ENCODE results near the gene ZBTB7B. TPM values are rescaled to one million over a fixed set of nuclear protein-coding genes. Genes with fewer than 3 reads are reported as not detected.

ZBTB7B gene
- polyA plus RNA-seq, 2 donors = 71.7 to 95.8 TPM

- no peaks in the 10 kb centered on the region for H3K27me3 ChIP-seq (ENCODE audit: control insufficient read depth in 1 of 2, insufficient read depth in 2 of 2, low read length in 2 of 2)
- no peak overlapping the region for H3K4me3 ChIP-seq (ENCODE audit: low read depth in 1 of 2, low read length in 2 of 2)
- peaks cover 11 to 12% of the 10 kb centered on the region in 2 donors for H3K4me1 ChIP-seq (ENCODE audit: control insufficient read depth in 2 of 2, insufficient read depth in 2 of 2, low read length in 1 of 2)
- peaks cover 3 to 21% of the 10 kb centered on the region in 2 donors for H3K36me3 ChIP-seq (ENCODE audit: control insufficient read depth in 2 of 2, insufficient read depth in 2 of 2, low read length in 1 of 2)
- 88 to 90% methylated on average over 16 of the region's 16 CpGs for WGBS, 2 donors
- H3K9me3 ChIP-seq (ENCODE audit: control insufficient read depth in 2 of 2, insufficient read depth in 1 of 2, low read depth in 1 of 2, low read length in 1 of 2) = no peaks in the 10 kb centered on the region
- no peak overlapping the region for H3K27ac ChIP-seq (ENCODE audit: low read depth in 2 of 2, low read length in 1 of 2)
Measured at GRCh38 chr1:154958681-154959425, 43.7 kb upstream of the ZBTB7B start.

GRCh38 chr1:154959426-154959780 is 43.2 kb upstream of the ZBTB7B start:
- H3K4me3 ChIP-seq (ENCODE audit: low read depth in 1 of 2, low read length in 2 of 2) = no peak overlapping the region
- H3K4me1 ChIP-seq (ENCODE audit: control insufficient read depth in 2 of 2, insufficient read depth in 2 of 2, low read length in 1 of 2) = peaks cover 11 to 12% of the 10 kb centered on the region in 2 donors
- no peak overlapping the region for H3K27ac ChIP-seq (ENCODE audit: low read depth in 2 of 2, low read length in 1 of 2)
- WGBS, 2 donors = 87 to 89% methylated on average over 7 of the region's 7 CpGs
- no peaks in the 10 kb centered on the region for H3K27me3 ChIP-seq (ENCODE audit: control insufficient read depth in 1 of 2, insufficient read depth in 2 of 2, low read length in 2 of 2)
- H3K9me3 ChIP-seq (ENCODE audit: control insufficient read depth in 2 of 2, insufficient read depth in 1 of 2, low read depth in 1 of 2, low read length in 1 of 2) = no peaks in the 10 kb centered on the region
- H3K36me3 ChIP-seq (ENCODE audit: control insufficient read depth in 2 of 2, insufficient read depth in 2 of 2, low read length in 1 of 2) = peaks cover 3 to 22% of the 10 kb centered on the region in 2 donors

- Histone ChIP-seq H3K9me3 (ENCODE audit: control insufficient read depth in 2 of 2, insufficient read depth in 1 of 2, low read depth in 1 of 2, low read length in 1 of 2) (no peaks in the 10 kb centered on the region), H3K36me3 (ENCODE audit: control insufficient read depth in 2 of 2, insufficient read depth in 2 of 2, low read length in 1 of 2) (peaks cover 6 to 30% of the 10 kb centered on the region in 2 donors), H3K4me1 (ENCODE audit: control insufficient read depth in 2 of 2, insufficient read depth in 2 of 2, low read length in 1 of 2) (peaks cover 6 to 9% of the 10 kb centered on the region in 2 donors), H3K4me3 (ENCODE audit: low read depth in 1 of 2, low read length in 2 of 2) (peak overlapping the region; percentile 89 to 95), H3K27ac (ENCODE audit: low read depth in 2 of 2, low read length in 1 of 2) (peak overlapping the region; percentile 3 to 26), H3K27me3 (ENCODE audit: control insufficient read depth in 1 of 2, insufficient read depth in 2 of 2, low read length in 2 of 2) (no peaks in the 10 kb centered on the region)
- 29 to 31% methylated on average over 10 of the region's 10 CpGs for WGBS, 2 donors
Measured at GRCh38 chr1:154960446-154961136, 42.0 kb upstream of the ZBTB7B start.

- Histone ChIP-seq H3K27ac (ENCODE audit: low read depth in 2 of 2, low read length in 1 of 2) (peak within 1 kb of the TSS; percentile 95 to 99), H3K27me3 (ENCODE audit: control insufficient read depth in 1 of 2, insufficient read depth in 2 of 2, low read length in 2 of 2) (no peaks in the 10 kb centered on the region), H3K36me3 (ENCODE audit: control insufficient read depth in 2 of 2, insufficient read depth in 2 of 2, low read length in 1 of 2) (peaks cover 13 to 38% of the 10 kb centered on the region in 2 donors), H3K4me3 (ENCODE audit: low read depth in 1 of 2, low read length in 2 of 2) (peak within 1 kb of the TSS; percentile 89 to 95), H3K9me3 (ENCODE audit: control insufficient read depth in 2 of 2, insufficient read depth in 1 of 2, low read depth in 1 of 2, low read length in 1 of 2) (no peaks in the 10 kb centered on the region), H3K4me1 (ENCODE audit: control insufficient read depth in 2 of 2, insufficient read depth in 2 of 2, low read length in 1 of 2) (peaks cover 6 to 9% of the 10 kb centered on the region in 2 donors)
- 0 to 1% methylated on average over 54 to 93 of the region's 93 CpGs for WGBS, 2 donors
Measured at GRCh38 chr1:154961207-154962155, 41.1 kb upstream of the ZBTB7B start, which contains the start of gene PYGO2. Gene PYGO2, minus strand, starts transcription at chr1:154961782. Its CDS starts 206 bp downstream, at chr1:154961576.

DNA sequence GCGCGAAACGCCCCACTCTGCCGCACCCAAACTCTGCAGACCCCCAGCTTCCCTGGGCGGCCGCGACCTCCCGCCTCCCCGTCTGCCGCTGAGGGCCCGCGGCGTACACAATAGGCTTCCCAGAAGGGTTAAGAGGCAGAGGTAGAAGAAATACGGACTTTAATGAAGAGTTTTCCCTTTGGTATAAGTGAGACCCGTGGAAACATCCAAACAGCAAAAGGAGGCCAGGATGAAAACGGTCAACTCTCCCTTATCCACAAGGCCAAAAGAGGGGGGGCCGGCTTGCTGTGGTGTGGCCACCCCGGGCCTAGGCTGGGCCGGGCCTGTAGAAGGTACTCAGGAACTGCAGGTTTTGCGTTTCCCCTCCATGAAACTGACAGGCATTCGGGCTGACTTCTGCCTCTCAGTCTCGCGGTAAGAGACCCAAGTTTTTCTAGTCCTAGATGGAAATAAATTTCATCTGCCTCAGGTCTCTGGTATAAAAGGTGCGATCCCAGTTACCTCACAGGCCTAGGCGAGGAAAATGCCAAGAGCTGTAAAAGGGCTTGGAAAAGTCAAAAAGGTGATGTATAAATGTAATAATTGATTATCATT is 40.3 kb upstream of the ZBTB7B start:
- Histone ChIP-seq H3K27ac (ENCODE audit: low read depth in 2 of 2, low read length in 1 of 2) (peak overlapping the region; percentile 95 to 99), H3K4me3 (ENCODE audit: low read depth in 1 of 2, low read length in 2 of 2) (peak overlapping the region; percentile 89 to 95), H3K4me1 (ENCODE audit: control insufficient read depth in 2 of 2, insufficient read depth in 2 of 2, low read length in 1 of 2) (peaks cover 3 to 6% of the 10 kb centered on the region in 2 donors), H3K9me3 (ENCODE audit: control insufficient read depth in 2 of 2, insufficient read depth in 1 of 2, low read depth in 1 of 2, low read length in 1 of 2) (no peaks in the 10 kb centered on the region), H3K36me3 (ENCODE audit: control insufficient read depth in 2 of 2, insufficient read depth in 2 of 2, low read length in 1 of 2) (peaks cover 13 to 39% of the 10 kb centered on the region in 2 donors), H3K27me3 (ENCODE audit: control insufficient read depth in 1 of 2, insufficient read depth in 2 of 2, low read length in 2 of 2) (no peaks in the 10 kb centered on the region)
- WGBS, 2 donors = 2 to 3% methylated on average over 21 to 25 of the region's 25 CpGs

- H3K27me3 ChIP-seq (ENCODE audit: control insufficient read depth in 1 of 2, insufficient read depth in 2 of 2, low read length in 2 of 2) = no peaks in the 10 kb centered on the region
- H3K4me1 ChIP-seq (ENCODE audit: control insufficient read depth in 2 of 2, insufficient read depth in 2 of 2, low read length in 1 of 2) = peaks cover 2 to 4% of the 10 kb centered on the region in 2 donors
- H3K36me3 ChIP-seq (ENCODE audit: control insufficient read depth in 2 of 2, insufficient read depth in 2 of 2, low read length in 1 of 2) = peaks cover 19 to 43% of the 10 kb centered on the region in 2 donors
- H3K9me3 ChIP-seq (ENCODE audit: control insufficient read depth in 2 of 2, insufficient read depth in 1 of 2, low read depth in 1 of 2, low read length in 1 of 2) = no peaks in the 10 kb centered on the region
- WGBS, 2 donors = 51 to 63% methylated on average over 6 of the region's 6 CpGs
- peak overlapping the region in 1 of 2 donors; percentile 95 for H3K4me3 ChIP-seq (ENCODE audit: low read depth in 1 of 2, low read length in 2 of 2)
- H3K27ac ChIP-seq (ENCODE audit: low read depth in 2 of 2, low read length in 1 of 2) = peak overlapping the region in 1 of 2 donors; percentile 61
Measured at GRCh38 chr1:154962795-154963330, 39.7 kb upstream of the ZBTB7B start.

DNA sequence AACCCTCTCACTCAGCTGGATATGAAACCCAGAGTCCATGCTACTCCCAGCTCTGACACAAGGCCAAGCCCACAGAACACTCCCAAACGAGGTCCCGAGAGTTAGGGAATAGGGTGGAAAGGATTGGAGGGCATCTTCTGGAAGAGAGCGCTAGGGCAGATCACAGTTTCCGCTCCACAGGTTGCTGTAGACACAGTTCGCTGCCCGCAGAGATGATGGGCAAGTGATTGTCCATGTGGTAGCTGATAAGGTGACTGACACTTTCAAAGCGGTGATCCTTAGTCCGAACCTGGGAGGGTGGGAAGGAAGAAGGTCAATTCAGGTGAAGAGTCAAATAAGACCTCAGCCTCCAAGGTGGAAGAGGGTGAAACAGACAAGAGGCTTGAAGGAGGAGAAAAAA is 39.0 kb upstream of the ZBTB7B start:
- Histone ChIP-seq H3K27me3 (ENCODE audit: control insufficient read depth in 1 of 2, insufficient read depth in 2 of 2, low read length in 2 of 2) (no peaks in the 10 kb centered on the region), H3K36me3 (ENCODE audit: control insufficient read depth in 2 of 2, insufficient read depth in 2 of 2, low read length in 1 of 2) (peaks cover 22 to 48% of the 10 kb centered on the region in 2 donors), H3K9me3 (ENCODE audit: control insufficient read depth in 2 of 2, insufficient read depth in 1 of 2, low read depth in 1 of 2, low read length in 1 of 2) (no peaks in the 10 kb centered on the region), H3K27ac (ENCODE audit: low read depth in 2 of 2, low read length in 1 of 2) (peak overlapping the region in 1 of 2 donors; percentile 29), H3K4me1 (ENCODE audit: control insufficient read depth in 2 of 2, insufficient read depth in 2 of 2, low read length in 1 of 2) (peaks cover 2 to 4% of the 10 kb centered on the region in 2 donors), H3K4me3 (ENCODE audit: low read depth in 1 of 2, low read length in 2 of 2) (no peak overlapping the region)
- 77 to 79% methylated on average over 8 of the region's 8 CpGs for WGBS, 2 donors

DNA sequence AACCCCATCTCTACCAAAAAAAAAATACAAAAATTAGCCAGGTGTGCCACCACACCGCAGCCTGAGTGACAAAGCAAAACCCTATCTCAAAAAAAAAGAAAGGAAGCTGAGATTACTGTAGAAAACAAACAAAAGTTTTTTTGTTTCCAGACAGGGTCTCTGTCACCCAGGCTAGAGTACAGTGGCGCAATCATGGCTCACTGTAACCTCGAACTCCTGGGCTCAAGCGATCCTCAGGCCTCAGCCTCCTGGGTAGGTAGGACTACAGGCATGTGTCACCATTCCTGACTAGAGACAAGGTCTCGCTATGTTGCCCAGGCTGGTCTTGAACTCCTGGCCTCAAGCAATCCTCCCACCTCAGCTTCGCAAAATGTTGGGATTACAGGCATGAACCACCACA is 38.2 kb upstream of the ZBTB7B start:
- no peak overlapping the region for H3K27ac ChIP-seq (ENCODE audit: low read depth in 2 of 2, low read length in 1 of 2)
- peaks cover 21 to 42% of the 10 kb centered on the region in 2 donors for H3K36me3 ChIP-seq (ENCODE audit: control insufficient read depth in 2 of 2, insufficient read depth in 2 of 2, low read length in 1 of 2)
- no peaks in the 10 kb centered on the region for H3K9me3 ChIP-seq (ENCODE audit: control insufficient read depth in 2 of 2, insufficient read depth in 1 of 2, low read depth in 1 of 2, low read length in 1 of 2)
- WGBS, 2 donors = 89 to 93% methylated on average over 6 of the region's 6 CpGs
- no peak overlapping the region for H3K4me3 ChIP-seq (ENCODE audit: low read depth in 1 of 2, low read length in 2 of 2)
- H3K4me1 ChIP-seq (ENCODE audit: control insufficient read depth in 2 of 2, insufficient read depth in 2 of 2, low read length in 1 of 2) = peaks cover 4 to 7% of the 10 kb centered on the region in 2 donors
- no peaks in the 10 kb centered on the region for H3K27me3 ChIP-seq (ENCODE audit: control insufficient read depth in 1 of 2, insufficient read depth in 2 of 2, low read length in 2 of 2)
